ENCODE results near the gene PLEKHF1. TPM values are rescaled to one million over a fixed set of nuclear protein-coding genes. Genes with fewer than 3 reads are reported as not detected.
A peak's percentile ranks its signal among the peaks of the same experiment; 100 is the strongest.

The PLEKHF1 gene
- total RNA-seq, 4 donors from 2014 or later: 8.2 to 16.5 (median 9.0) TPM

DNA sequence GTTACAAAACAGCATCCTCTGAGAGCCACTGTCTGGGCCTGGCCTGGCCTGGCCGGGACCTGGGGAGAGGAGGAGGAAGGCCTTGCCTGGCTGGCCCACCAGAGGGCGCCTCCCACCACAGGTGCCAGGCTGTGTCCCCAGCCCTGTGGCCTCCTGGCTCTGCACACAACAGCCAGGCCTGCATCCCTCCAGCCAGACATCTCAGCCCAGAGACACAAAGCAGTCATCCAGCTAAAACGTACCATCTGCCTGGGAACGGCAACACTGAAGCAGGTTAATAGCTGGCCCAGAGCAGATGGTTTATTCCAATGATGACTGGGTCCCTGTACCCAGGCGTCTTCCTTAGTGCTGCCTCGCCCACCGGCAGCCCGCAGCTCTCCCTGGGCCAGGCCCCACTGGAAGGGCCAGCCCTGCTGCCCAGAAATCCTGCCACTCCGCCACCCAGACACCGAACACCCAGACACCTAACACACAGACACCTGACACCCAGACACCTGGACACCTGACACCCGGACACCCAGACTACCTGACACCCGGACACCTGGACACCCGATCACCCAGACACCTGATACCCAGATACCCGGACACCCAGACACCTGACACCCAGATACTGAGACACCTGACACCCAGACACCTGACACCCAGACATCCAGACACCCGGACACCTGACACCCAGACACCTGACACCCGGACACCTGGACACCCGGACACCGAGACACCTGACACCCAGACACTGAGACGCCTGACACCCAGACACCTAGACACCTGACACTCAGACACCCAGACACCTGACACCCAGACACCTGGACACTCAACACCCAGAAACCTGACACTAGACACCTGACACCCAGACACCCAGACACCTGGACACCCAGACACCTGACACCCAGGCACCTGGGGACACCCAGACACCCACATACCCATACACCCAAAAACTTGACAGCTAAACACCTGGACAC is 29.7 kb downstream of the PLEKHF1 start:
- Histone ChIP-seq H3K27ac (no peak overlapping the region), H3K27me3 (no peaks in the 10 kb centered on the region), H3K36me3 (no peaks in the 10 kb centered on the region), H3K4me3 (no peak overlapping the region), H3K4me1 (no peaks in the 10 kb centered on the region), H3K9me3 (peaks cover 0 to 5% (median 0%) of the 10 kb centered on the region in 4 donors)
- TF ChIP-seq POLR2A (IDR thresholded peaks at IDR 0.05): no peak
- TF ChIP-seq, protein P1, sequence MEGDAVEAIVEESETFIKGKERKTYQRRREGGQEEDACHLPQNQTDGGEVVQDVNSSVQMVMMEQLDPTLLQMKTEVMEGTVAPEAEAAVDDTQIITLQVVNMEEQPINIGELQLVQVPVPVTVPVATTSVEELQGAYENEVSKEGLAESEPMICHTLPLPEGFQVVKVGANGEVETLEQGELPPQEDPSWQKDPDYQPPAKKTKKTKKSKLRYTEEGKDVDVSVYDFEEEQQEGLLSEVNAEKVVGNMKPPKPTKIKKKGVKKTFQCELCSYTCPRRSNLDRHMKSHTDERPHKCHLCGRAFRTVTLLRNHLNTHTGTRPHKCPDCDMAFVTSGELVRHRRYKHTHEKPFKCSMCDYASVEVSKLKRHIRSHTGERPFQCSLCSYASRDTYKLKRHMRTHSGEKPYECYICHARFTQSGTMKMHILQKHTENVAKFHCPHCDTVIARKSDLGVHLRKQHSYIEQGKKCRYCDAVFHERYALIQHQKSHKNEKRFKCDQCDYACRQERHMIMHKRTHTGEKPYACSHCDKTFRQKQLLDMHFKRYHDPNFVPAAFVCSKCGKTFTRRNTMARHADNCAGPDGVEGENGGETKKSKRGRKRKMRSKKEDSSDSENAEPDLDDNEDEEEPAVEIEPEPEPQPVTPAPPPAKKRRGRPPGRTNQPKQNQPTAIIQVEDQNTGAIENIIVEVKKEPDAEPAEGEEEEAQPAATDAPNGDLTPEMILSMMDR (IDR thresholded peaks at IDR 0.05): peak; percentile 51 to 95 (median 90)
- peak; percentile 80 to 91 (median 89) for DNase-seq

DNA sequence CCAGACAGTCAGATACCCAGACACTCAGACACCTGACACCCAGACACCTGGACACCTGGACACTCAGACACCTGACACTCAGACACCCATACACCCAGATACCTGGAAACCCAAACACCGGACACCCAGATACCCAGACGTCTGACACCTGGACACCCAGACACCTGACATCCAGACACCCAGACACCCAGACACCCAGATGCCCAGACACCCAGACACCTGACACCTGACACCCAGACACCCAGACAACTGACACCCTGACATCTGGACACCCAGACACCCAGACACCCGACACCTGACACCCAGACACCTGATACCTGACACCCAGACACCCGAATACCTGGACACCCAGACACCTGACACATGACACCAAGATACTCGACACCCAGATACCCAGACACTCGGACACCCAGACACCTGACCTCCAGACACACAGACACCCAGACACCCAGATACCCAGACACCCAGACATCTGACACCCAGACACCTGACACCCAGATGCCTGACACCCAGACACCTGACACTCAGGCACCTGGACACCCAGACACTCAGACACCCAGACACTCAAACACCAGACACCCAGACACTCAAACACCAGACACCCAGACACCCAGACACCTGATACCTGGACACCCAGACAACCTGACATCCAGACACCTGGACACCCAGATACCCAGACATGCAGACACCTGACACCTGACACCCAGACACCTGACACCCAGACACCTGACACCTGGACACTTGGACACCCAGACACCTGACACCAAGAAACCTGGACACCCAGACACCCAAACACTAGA is 30.7 kb downstream of the PLEKHF1 start:
- Histone ChIP-seq H3K27ac (no peak overlapping the region), H3K4me1 (no peaks in the 10 kb centered on the region), H3K4me3 (no peak overlapping the region), H3K9me3 (no peaks in the 10 kb centered on the region), H3K27me3 (no peaks in the 10 kb centered on the region), H3K36me3 (no peaks in the 10 kb centered on the region)
- DNase-seq: peak in 1 of 3 donors; percentile 41
- no peak for TF ChIP-seq POLR2A (IDR thresholded peaks at IDR 0.05)
- TF ChIP-seq, protein P1 (IDR thresholded peaks at IDR 0.05): no peak

DNA sequence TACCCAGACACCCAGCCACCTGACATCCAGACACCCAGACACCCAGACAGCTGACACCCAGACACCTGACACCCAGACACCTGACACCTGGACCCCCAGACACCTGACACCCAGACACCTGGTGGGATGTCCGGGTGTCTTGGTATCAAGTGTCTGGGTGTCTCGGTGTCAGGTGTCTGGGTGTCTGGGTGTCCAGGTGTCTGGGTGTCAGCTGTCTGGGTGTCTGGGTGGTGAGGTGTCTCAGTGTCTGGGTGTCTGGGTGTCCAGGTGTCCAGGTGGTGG is 31.2 kb downstream of the PLEKHF1 start:
- TF ChIP-seq, protein P1 (IDR thresholded peaks at IDR 0.05): no peak
- TF ChIP-seq POLR2A (IDR thresholded peaks at IDR 0.05): no peak
- H3K36me3 ChIP-seq: no peaks in the 10 kb centered on the region
- no peak overlapping the region for H3K4me3 ChIP-seq
- H3K27ac ChIP-seq: no peak overlapping the region
- H3K4me1 ChIP-seq: no peaks in the 10 kb centered on the region
- H3K9me3 ChIP-seq: no peaks in the 10 kb centered on the region
- H3K27me3 ChIP-seq: no peaks in the 10 kb centered on the region
- DNase-seq: peak in 1 of 3 donors; percentile 25

DNA sequence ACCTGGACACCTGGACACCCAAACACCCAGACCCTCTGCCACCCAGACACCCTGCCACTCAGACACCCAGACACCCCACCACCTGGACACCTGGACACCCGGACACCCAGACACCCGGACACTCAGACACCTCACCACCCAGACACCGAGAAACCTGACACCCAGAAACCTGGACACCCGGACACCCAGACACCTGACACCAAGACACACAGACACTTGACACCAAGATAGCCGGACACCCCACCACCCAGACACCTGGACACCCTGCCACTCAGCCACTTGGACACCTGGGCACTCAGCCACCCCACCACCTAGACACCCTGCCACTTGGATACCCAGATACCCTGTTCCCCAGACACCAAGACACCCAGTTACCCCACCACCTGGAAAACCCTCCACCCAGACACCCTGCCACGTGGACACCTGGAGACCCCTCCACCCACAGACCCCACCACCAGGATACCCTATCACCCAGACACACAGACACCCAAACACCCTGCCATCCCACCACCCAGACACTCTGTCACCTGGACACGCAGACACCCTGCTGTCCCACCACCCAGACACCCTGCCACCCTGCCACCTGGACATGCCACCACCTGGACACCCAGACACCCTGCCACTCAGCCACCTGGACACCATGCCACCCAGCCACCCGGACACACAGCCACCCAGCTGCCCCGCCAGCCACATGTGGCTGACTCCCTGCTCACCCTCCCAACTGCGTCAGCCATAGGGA is 32.4 kb downstream of the PLEKHF1 start:
- Histone ChIP-seq H3K36me3 (peaks cover 0 to 11% (median 0%) of the 10 kb centered on the region in 3 donors), H3K9me3 (no peaks in the 10 kb centered on the region), H3K27me3 (no peaks in the 10 kb centered on the region), H3K4me3 (no peak overlapping the region), H3K27ac (no peak overlapping the region), H3K4me1 (no peaks in the 10 kb centered on the region)
- no peak for DNase-seq
- no peak for TF ChIP-seq POLR2A (IDR thresholded peaks at IDR 0.05)
- TF ChIP-seq, protein P1 (IDR thresholded peaks at IDR 0.05): no peak

DNA sequence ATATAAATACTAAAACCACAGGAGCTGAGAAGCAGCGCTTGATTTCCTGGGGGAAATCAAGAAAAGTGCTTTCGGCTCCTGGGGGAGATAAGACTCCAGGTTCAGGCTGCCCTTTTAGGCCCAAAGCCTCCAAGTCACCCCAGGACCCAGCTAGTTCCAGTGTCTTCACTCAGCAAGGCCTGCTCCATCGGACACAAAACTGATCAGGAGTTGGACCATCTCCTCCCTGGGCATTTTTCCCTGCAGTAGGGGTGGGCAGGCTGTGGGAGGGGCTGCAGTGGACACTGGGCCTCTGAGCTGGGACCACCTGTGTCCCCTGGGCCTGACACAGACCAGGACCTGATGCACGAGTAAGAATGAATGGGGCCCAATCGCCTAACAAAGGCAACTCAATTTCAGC is 34.6 kb downstream of the PLEKHF1 start:
- H3K27me3 ChIP-seq: no peaks in the 10 kb centered on the region

More for the DNA sequence above, 34.6 kb downstream of the PLEKHF1 start:
- Histone ChIP-seq H3K27ac (no peak overlapping the region), H3K4me3 (no peak overlapping the region), H3K9me3 (no peaks in the 10 kb centered on the region), H3K36me3 (peaks cover 0 to 29% (median 0%) of the 10 kb centered on the region in 3 donors), H3K4me1 (no peaks in the 10 kb centered on the region)
- TF ChIP-seq, protein P1 (IDR thresholded peaks at IDR 0.05): no peak
- TF ChIP-seq POLR2A (IDR thresholded peaks at IDR 0.05): no peak
- DNase-seq: no peak
